Lower lobe of right lung (tissue), 2 donors: ENCODE measurements around the gene IRAK2. TPM values are rescaled to one million over a fixed set of nuclear protein-coding genes. Genes with fewer than 3 reads are reported as not detected.

Experiments
- ATAC-seq, 2 donors: fragments of 200-7000 bp; cut with Tn5 transposase; one replicate each; pipeline ENCODE4 v1.9.1; 2020 to 2022; ENCODE audit warnings: mild to moderate bottlenecking in 2 of 2, moderate library complexity in 2 of 2
- DNase-seq: peaks from one replicate; pipeline ENCODE4 v3.0.0-alpha.2; 2020
- H3K27ac ChIP-seq: fragments of 200-600 bp; one replicate; pipeline ENCODE4 v1.8.0; 2022
- H3K27me3 ChIP-seq: fragments of 200-600 bp; one replicate; pipeline ENCODE4 v1.8.0; 2022; ENCODE audit warnings: low read depth
- H3K36me3 ChIP-seq: fragments of 200-600 bp; one replicate; pipeline ENCODE4 v1.8.0; 2022; ENCODE audit warnings: mild to moderate bottlenecking
- H3K4me1 ChIP-seq: fragments of 200-600 bp; one replicate; pipeline ENCODE4 v1.8.0; 2022
- H3K4me3 ChIP-seq: fragments of 200-600 bp; one replicate; pipeline ENCODE4 v1.8.0; 2022; ENCODE audit warnings: mild to moderate bottlenecking
- H3K9me3 ChIP-seq: fragments of 200-600 bp; one replicate; pipeline ENCODE4 v1.8.0; 2022
- CTCF ChIP-seq: fragments of 200-600 bp; IDR thresholded peaks from one replicate; pipeline ENCODE4 v1.8.0; 2022; ENCODE audit warnings: antibody characterized with exemption, mild to moderate bottlenecking
- intact Hi-C: fragments of 100-400 bp; cut with DNase I; formaldehyde crosslinking; loops from one replicate; pipeline ENCODE4 v1.11.0; 2022
- total RNA-seq: library from RNA; stranded (reverse); fragmentation: NEBNext Ultra II Directional; extraction: Animal tissue kit (Norgen Biotek cat#: 25700); gene quantifications from one replicate; pipeline ENCODE4 v1.2.1, GENCODE V29; 2021
- donor health status: DM: no; HTN: yes; CAD: no; lungs with severe emphysema.

The IRAK2 gene
- total RNA-seq, 1 donor from 2014 or later, result 3.9 TPM

DNA sequence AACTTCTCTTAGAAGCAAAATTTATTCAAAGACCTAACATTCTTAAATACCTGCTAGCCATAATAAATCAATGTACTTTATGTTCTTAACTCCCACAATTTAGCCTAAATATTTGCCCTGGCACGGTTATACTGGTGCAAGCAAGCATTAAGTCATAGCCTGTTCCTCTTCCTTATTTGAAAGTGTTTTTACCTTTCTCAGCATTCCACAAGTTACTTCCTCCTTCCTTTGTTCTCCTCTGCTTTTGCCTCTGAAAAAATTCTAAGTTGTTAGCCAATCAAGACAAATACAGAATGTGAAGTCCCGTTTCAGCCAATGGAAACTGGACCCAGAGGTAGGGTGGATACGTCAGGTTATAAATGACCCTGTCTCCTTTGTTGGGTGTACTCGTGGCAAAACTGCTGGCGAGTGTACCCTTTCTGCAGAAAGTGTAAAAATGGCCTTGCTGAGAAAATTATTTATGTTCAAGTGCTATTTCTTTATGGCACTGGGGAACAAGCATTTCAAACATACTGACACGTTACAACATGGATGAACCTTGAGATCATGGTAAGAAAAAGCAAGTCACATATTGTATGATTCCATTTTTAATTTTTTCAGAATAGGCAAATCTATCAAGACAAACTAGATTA is 80.5 kb downstream of the IRAK2 start:
- peaks cover 18% of the 10 kb centered on the region for H3K4me1 ChIP-seq
- intact Hi-C loops, result no loop called here
- ATAC-seq (no peak), DNase-seq (no peak)
- no peak overlapping the region for H3K4me3 ChIP-seq
- no peaks in the 10 kb centered on the region for H3K27me3 ChIP-seq
- TF ChIP-seq CTCF, result no peak
- no peak overlapping the region for H3K27ac ChIP-seq
- peaks cover 13% of the 10 kb centered on the region for H3K9me3 ChIP-seq
- peaks cover 9% of the 10 kb centered on the region for H3K36me3 ChIP-seq

DNA sequence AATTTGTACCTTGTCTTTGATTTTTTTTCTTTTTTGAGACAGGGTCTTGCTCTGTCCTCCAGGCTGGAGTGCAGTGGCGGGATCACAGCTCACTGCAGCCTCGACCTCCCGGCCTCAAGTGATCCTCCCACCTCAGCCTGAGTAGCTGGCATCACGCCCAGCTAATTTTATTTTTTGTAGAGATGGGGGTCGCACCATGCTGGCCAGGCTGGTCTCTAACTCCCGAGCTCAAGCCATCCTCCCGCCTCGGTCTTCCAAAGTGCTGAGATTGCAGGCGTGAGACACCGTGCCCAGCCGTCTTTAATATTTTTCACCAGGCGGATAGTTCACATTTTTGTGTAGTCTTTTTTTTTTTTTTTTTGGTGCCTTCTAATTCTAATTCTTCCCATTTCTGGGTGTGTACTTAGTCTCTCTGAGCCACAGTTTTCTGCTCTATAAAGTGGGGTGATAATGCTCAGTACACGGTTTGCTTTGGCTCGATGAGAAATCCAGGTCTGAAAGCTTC is 83.0 kb downstream of the IRAK2 start:
- no peak for DNase-seq
- intact Hi-C loops, result no loop called here

GRCh38 chr3:10248184-10248983 is 83.7 kb downstream of the IRAK2 start, which contains the start of gene TATDN2:
TSS of gene TATDN2 (plus strand) at chr3:10248459. CDS start at chr3:10249201, 742 bp downstream.
- peaks cover 13% of the 10 kb centered on the region for H3K9me3 ChIP-seq
- peaks cover 29% of the 10 kb centered on the region for H3K4me1 ChIP-seq
- intact Hi-C loops, result no loop called here
- peak; percentile 98 for DNase-seq
- ATAC-seq, result peak; percentile 99
- TF ChIP-seq CTCF, result no peak
- H3K27me3 ChIP-seq, result no peaks in the 10 kb centered on the region
- H3K4me3 ChIP-seq, result peak within 1 kb of the TSS; percentile 82
- H3K36me3 ChIP-seq, result peaks cover 7% of the 10 kb centered on the region
- H3K27ac ChIP-seq, result peak within 1 kb of the TSS; percentile 92

More for the DNA sequence above, 83.0 kb downstream of the IRAK2 start:
- H3K27ac ChIP-seq, result peak overlapping the region; percentile 92
- peak overlapping the region; percentile 82 for H3K4me3 ChIP-seq
- TF ChIP-seq CTCF, result no peak
- peaks cover 3% of the 10 kb centered on the region for H3K36me3 ChIP-seq
- peaks cover 29% of the 10 kb centered on the region for H3K4me1 ChIP-seq
- peaks cover 13% of the 10 kb centered on the region for H3K9me3 ChIP-seq
- ATAC-seq, result no peak
- no peaks in the 10 kb centered on the region for H3K27me3 ChIP-seq

GRCh38 chr3:10248984-10249748 is 84.4 kb downstream of the IRAK2 start:
- Histone ChIP-seq H3K27me3 (no peaks in the 10 kb centered on the region), H3K27ac (peak overlapping the region; percentile 92), H3K4me3 (peak overlapping the region; percentile 82), H3K36me3 (peaks cover 14% of the 10 kb centered on the region), H3K9me3 (peaks cover 13% of the 10 kb centered on the region), H3K4me1 (peaks cover 29% of the 10 kb centered on the region)
- ATAC-seq (peak; percentile 8 to 25), DNase-seq (peak; percentile 56)
- TF ChIP-seq CTCF, result no peak
- intact Hi-C loops, result no loop called here

GRCh38 chr3:10249833-10250232 is 85.1 kb downstream of the IRAK2 start:
- no peak for DNase-seq
- peaks cover 29% of the 10 kb centered on the region for H3K4me1 ChIP-seq
- H3K4me3 ChIP-seq, result peak overlapping the region; percentile 82
- H3K36me3 ChIP-seq, result peaks cover 20% of the 10 kb centered on the region
- no peaks in the 10 kb centered on the region for H3K27me3 ChIP-seq
- TF ChIP-seq CTCF, result no peak
- peaks cover 11% of the 10 kb centered on the region for H3K9me3 ChIP-seq
- ATAC-seq, result no peak
- intact Hi-C loops, result no loop called here
- peak overlapping the region; percentile 92 for H3K27ac ChIP-seq
